HepG2 (cell line): ENCODE measurements around the gene SMAD3.

Experiments used
- CHCHD3 ChIP-seq: sonication (generic); formaldehyde crosslinking; IDR thresholded peaks from 2 replicates; pipeline ENCODE4 v1.8.0; 2022; ENCODE audit warnings: mild to moderate bottlenecking, missing genetic modification reagents, moderate library complexity
- CREB1 ChIP-seq, 2 experiments: fragments of 450-650 bp in 1 of 2; IDR thresholded peaks; 2 replicates each; pipeline ENCODE4 v1.6.1; 2016 to 2017; ENCODE audit warnings: control low read depth in 1 of 2, mild to moderate bottlenecking in 1 of 2, missing compliant biosample characterization in 1 of 2, missing genetic modification characterization in 1 of 2
- GATAD2A ChIP-seq: IDR thresholded peaks from 2 replicates; pipeline ENCODE4 v1.6.1; 2016
- MTA1 ChIP-seq: sonication (generic); formaldehyde crosslinking; IDR thresholded peaks from 2 replicates; pipeline ENCODE4 v1.4.0; 2020; ENCODE audit warnings: missing genetic modification reagents, mild to moderate bottlenecking, borderline replicate concordance
- NR2F2 ChIP-seq: IDR thresholded peaks from 2 replicates; pipeline ENCODE4 v1.6.1; 2012; ENCODE audit warnings: low read depth, inconsistent platforms, borderline replicate concordance
- SRF ChIP-seq: IDR thresholded peaks from 2 replicates; pipeline ENCODE4 v1.6.1; 2011; ENCODE audit warnings: mild to moderate bottlenecking, low read depth, low read length, moderate library complexity
- TCF7 ChIP-seq: sonication (generic); IDR thresholded peaks from 2 replicates; pipeline ENCODE4 v1.6.1; 2016; ENCODE audit warnings: antibody characterized with exemption, low read depth
- THYN1 ChIP-seq: sonication (generic); formaldehyde crosslinking; IDR thresholded peaks from 2 replicates; pipeline ENCODE4 v1.8.1; 2023; ENCODE audit warnings: low read depth, mild to moderate bottlenecking, moderate library complexity, missing genetic modification reagents, borderline replicate concordance
- ZBTB7A ChIP-seq: sonication (generic); formaldehyde crosslinking; IDR thresholded peaks from 2 replicates; pipeline ENCODE4 v1.8.0; 2022; ENCODE audit warnings: mild to moderate bottlenecking, missing genetic modification reagents
- ZFP36L1 ChIP-seq: sonication (generic); formaldehyde crosslinking; IDR thresholded peaks from 2 replicates; pipeline ENCODE4 v1.8.0; 2022; ENCODE audit warnings: mild to moderate bottlenecking, missing genetic modification reagents, moderate library complexity
- ZFP90 ChIP-seq: sonication (generic); formaldehyde crosslinking; IDR thresholded peaks from 2 replicates; pipeline ENCODE4 v1.8.0; 2022; ENCODE audit warnings: missing genetic modification reagents, mild to moderate bottlenecking, inconsistent platforms, borderline replicate concordance
- TF ChIP-seq, protein P1 (sequence below): sonication (generic); formaldehyde crosslinking; IDR thresholded peaks from 2 replicates; pipeline ENCODE4 v1.5.0; 2020; ENCODE audit warnings: mild to moderate bottlenecking, missing genetic modification reagents, moderate library complexity

DNA sequence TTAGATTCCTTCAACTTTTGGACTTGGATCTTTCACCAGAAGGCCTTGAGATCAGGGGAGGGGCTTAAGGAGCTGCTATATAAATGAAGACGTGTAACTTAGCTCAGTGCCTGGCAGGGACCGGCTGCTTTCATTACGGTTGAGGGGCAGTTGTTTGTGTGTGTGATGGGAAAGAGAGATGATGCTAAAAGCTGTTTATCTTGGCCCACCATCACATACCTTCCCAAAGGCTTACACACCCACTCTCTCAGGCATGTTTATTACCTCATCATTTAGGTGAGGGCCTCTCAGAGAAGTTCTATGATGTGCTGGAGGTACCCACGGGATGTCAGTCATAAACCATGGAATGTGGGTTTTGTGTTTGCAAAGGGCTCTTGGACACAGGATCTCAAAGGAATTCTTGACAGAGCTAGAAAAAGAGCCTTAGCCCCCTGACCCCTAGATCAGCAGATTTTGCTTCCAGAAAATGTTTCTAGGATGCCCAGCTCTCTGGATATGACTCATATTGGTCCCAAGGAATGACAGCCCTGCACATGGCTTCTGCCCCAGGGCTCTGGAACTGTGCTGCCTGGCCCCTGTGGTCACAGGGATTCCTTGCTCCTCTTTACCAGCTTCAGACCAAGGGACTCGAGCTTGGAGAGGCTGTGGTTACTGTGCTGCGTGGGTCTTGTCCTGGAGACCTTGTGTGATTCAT is 15.9 kb upstream of the SMAD3 start:
- TF ChIP-seq, protein P1, sequence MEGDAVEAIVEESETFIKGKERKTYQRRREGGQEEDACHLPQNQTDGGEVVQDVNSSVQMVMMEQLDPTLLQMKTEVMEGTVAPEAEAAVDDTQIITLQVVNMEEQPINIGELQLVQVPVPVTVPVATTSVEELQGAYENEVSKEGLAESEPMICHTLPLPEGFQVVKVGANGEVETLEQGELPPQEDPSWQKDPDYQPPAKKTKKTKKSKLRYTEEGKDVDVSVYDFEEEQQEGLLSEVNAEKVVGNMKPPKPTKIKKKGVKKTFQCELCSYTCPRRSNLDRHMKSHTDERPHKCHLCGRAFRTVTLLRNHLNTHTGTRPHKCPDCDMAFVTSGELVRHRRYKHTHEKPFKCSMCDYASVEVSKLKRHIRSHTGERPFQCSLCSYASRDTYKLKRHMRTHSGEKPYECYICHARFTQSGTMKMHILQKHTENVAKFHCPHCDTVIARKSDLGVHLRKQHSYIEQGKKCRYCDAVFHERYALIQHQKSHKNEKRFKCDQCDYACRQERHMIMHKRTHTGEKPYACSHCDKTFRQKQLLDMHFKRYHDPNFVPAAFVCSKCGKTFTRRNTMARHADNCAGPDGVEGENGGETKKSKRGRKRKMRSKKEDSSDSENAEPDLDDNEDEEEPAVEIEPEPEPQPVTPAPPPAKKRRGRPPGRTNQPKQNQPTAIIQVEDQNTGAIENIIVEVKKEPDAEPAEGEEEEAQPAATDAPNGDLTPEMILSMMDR, result no peak
- TF ChIP-seq CREB1 (IDR thresholded peaks at IDR 0.05) (no peak), CREB1 (CRISPR knock-in tag; IDR thresholded peaks at IDR 0.05) (no peak), THYN1 (CRISPR knock-in tag) (peak; percentile 43; the same call in 1 of the 2 replicates), NR2F2 (no peak), GATAD2A (CRISPR knock-in tag) (no peak), MTA1 (CRISPR knock-in tag) (no peak), TCF7 (no peak), ZFP36L1 (CRISPR knock-in tag) (no peak), SRF (no peak), CHCHD3 (CRISPR knock-in tag) (no peak), ZBTB7A (CRISPR knock-in tag) (no peak), ZFP90 (CRISPR knock-in tag) (no peak)
